Liver (tissue), 9 donors: ENCODE measurements around the gene RASL11A. TPM values are rescaled to one million over a fixed set of nuclear protein-coding genes. Genes with fewer than 3 reads are reported as not detected.
"Not testable (repeated sequence)": the region's sequence is repeated elsewhere in the genome, so short reads cannot be mapped to it uniquely, and the experiment has no call there.

Experiments
- DNase-seq: peaks from one replicate; pipeline ENCODE4 v3.0.0-alpha.2; 2017; ENCODE audit warnings: low spot score
- H3K27ac ChIP-seq, 2 donors: one replicate each; pipeline ENCODE4 v1.7.0; 2013; ENCODE audit warnings: inconsistent platforms in 2 of 2, low read length in 2 of 2, control low read depth in 1 of 2, low read depth in 1 of 2, mild to moderate bottlenecking in 1 of 2
- H3K27me3 ChIP-seq, 4 donors: one replicate each; pipeline versions ENCODE4 v1.6.1 to v1.7.0; 2013; ENCODE audit warnings: low read length in 3 of 4, inconsistent platforms in 1 of 4, mild to moderate bottlenecking in 1 of 4, moderate library complexity in 1 of 4; ENCODE audit not compliant: control insufficient read depth in 4 of 4, insufficient read depth in 4 of 4
- H3K36me3 ChIP-seq, 4 donors: one replicate each; pipeline versions ENCODE4 v1.6.1 to v1.7.0; 2013; ENCODE audit warnings: low read length in 3 of 4, mild to moderate bottlenecking in 3 of 4, low read depth in 1 of 4, moderate library complexity in 1 of 4; ENCODE audit not compliant: control insufficient read depth in 4 of 4, insufficient read depth in 3 of 4
- H3K4me1 ChIP-seq, 4 donors: one replicate each; pipeline versions ENCODE4 v1.6.1 to v1.7.0; 2013; ENCODE audit warnings: low read length in 3 of 4, mild to moderate bottlenecking in 3 of 4, moderate library complexity in 1 of 4; ENCODE audit not compliant: control insufficient read depth in 4 of 4, insufficient read depth in 4 of 4
- H3K4me3 ChIP-seq, 3 donors: one replicate each; pipeline versions ENCODE4 v1.6.1 to v1.7.0; 2013; ENCODE audit warnings: low read length in 3 of 3, control low read depth in 1 of 3, low read depth in 1 of 3, mild to moderate bottlenecking in 1 of 3
- H3K9ac ChIP-seq, 2 donors: one replicate each; pipeline ENCODE4 v1.7.0; 2013; ENCODE audit warnings: low read length in 2 of 2, mild to moderate bottlenecking in 2 of 2, moderate library complexity in 2 of 2, control low read depth in 1 of 2, low read depth in 1 of 2
- H3K9me3 ChIP-seq, 4 donors: one replicate each; pipeline versions ENCODE4 v1.6.1 to v1.7.0; 2013; ENCODE audit warnings: low read length in 3 of 4; ENCODE audit not compliant: control insufficient read depth in 4 of 4
- CTCF ChIP-seq: fragments of 150-350 bp; IDR thresholded peaks from 2 replicates; pipeline ENCODE4 v1.5.1; 2017; ENCODE audit warnings: improper control_type of control experiment, low read depth, low read length; ENCODE audit not compliant: missing input control
- EGR1 ChIP-seq, 2 donors: IDR thresholded peaks; 2 replicates each; pipeline ENCODE4 v1.6.1; 2016 to 2018; ENCODE audit warnings: antibody characterized with exemption in 2 of 2, low read depth in 2 of 2
- FOXA1 ChIP-seq: IDR thresholded peaks from 2 replicates; pipeline ENCODE4 v1.6.1; 2016; ENCODE audit warnings: antibody characterized with exemption
- FOXA2 ChIP-seq: IDR thresholded peaks from 2 replicates; pipeline ENCODE4 v1.6.1; 2016; ENCODE audit warnings: antibody characterized with exemption
- HNF4A ChIP-seq, 2 donors: conservative IDR thresholded peaks; 2 replicates each; pipeline ENCODE4 v1.6.1; 2016; ENCODE audit warnings: antibody characterized with exemption in 2 of 2, mild to moderate bottlenecking in 2 of 2
- HNF4G ChIP-seq: IDR thresholded peaks from 2 replicates; pipeline ENCODE4 v1.6.1; 2016; ENCODE audit warnings: antibody characterized with exemption
- JUND ChIP-seq, 2 donors: IDR thresholded peaks; 2 replicates each; pipeline ENCODE4 v1.6.1; 2016; ENCODE audit warnings: antibody characterized with exemption in 2 of 2
- NR2F2 ChIP-seq: IDR thresholded peaks from 2 replicates; pipeline ENCODE4 v1.6.1; 2016; ENCODE audit warnings: antibody characterized with exemption
- RAD21 ChIP-seq, 2 donors: IDR thresholded peaks; 2 replicates each; pipeline ENCODE4 v1.6.1; 2016; ENCODE audit warnings: antibody characterized with exemption in 2 of 2, mild to moderate bottlenecking in 2 of 2
- REST ChIP-seq: IDR thresholded peaks from 2 replicates; pipeline ENCODE4 v1.6.1; 2016; ENCODE audit warnings: antibody characterized with exemption, mild to moderate bottlenecking
- RXRA ChIP-seq, 2 donors: IDR thresholded peaks; 2 replicates each; pipeline ENCODE4 v1.6.1; 2017 to 2018; ENCODE audit warnings: antibody characterized with exemption in 2 of 2, mild to moderate bottlenecking in 1 of 2
- SP1 ChIP-seq: IDR thresholded peaks from 2 replicates; pipeline ENCODE4 v1.6.1; 2018; ENCODE audit warnings: antibody characterized with exemption, mild to moderate bottlenecking
- TAF1 ChIP-seq: conservative IDR thresholded peaks from 2 replicates; pipeline ENCODE4 v1.6.1; 2016; ENCODE audit warnings: antibody characterized with exemption, mild to moderate bottlenecking
- YY1 ChIP-seq: IDR thresholded peaks from 2 replicates; pipeline ENCODE4 v1.6.1; 2016; ENCODE audit warnings: antibody characterized with exemption, mild to moderate bottlenecking
- WGBS: extraction: QIAGEN DNeasy Blood & Tissue Kit; methylation state at CpG from one replicate; pipeline ENCODE4 v1.1.7; 2013; 5-methylcytosine and 5-hydroxymethylcytosine counted together
- polyA plus RNA-seq, 2 donors: library from polyadenylated mRNA; stranded (reverse) in 1 of 2; unstranded in 1 of 2; fragments of 200-250 nt in 1 of 2; fragments of >200 nt in 1 of 2; fragmentation: Nextera tagmentation in 1 of 2; extraction: Ambion mirVana in 1 of 2; gene quantifications; one replicate each; pipeline versions ENCODE4 v1.2.1 to v1.2.3, GENCODE V29; 2013 to 2015
- total RNA-seq, 2 donors: library from RNA; depleted of rRNA; stranded (reverse); fragments of >200 nt; gene quantifications; one replicate each; pipeline ENCODE4 v1.2.3, GENCODE V29; 2014
- donor health status: healthy.
- donor health status: healthy.
- donor health status: healthy.
- donor health status: healthy.
- donor health status: healthy.

Gene RASL11A
- 1 to 10 TPM; 2.7 to 5.3 TPM for total RNA-seq
- 1 to 10 TPM; 2.5 to 5.6 TPM for polyA plus RNA-seq

DNA sequence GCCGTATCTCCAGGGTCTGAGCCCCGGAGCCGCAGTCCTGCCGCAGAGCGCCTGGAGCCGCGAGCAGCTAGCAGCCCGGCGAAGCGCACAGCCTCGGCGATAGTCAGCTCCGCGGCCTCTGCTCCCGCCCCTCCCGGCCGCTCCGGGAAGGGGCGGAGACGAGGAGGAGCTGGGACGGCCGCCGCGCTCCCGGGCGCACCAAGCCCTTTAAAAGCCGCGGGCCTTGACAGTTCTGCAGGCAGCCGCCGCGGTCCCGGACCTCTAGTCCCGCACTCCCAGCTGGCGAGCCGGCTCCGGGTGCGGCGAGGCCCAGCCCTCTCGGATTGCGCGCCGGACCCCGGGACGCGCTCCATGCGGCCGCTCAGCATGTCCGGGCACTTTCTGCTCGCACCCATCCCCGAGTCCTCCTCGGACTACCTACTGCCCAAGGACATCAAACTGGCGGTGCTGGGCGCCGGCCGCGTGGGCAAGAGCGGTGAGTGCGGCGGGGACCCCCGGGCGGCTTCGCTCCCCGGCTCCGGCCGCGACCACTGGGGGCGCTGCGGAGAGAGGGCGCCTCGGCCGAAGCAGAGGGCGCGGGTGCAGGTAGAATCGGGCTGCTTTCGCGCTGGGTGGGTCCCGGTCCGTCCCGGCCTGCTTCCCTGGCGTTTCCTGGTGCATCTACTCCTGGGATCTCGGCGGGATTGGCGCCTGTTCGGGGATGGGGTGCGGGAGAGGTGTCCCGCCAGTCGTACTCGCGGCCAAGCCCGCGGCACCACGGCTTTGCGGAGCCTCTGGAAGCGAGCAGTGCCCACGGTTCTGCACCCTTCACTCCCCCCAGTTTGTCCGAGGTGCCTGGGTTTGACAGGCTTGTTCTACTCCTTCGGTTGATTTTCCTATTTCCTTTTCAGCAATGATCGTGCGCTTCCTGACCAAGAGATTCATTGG is at the start of gene RASL11A:
Gene RASL11A (plus strand): TSS at position 237 of the 927 bp plus-strand sequence. CDS start 115 bp downstream, at position 352.
- WGBS = under 1% methylated on average over 99 of the region's 99 CpGs
- Histone ChIP-seq H3K9me3 (no peaks in the 10 kb centered on the region), H3K9ac (peak within 1 kb of the TSS; percentile 39 to 63), H3K36me3 (no peaks in the 10 kb centered on the region), H3K4me1 (peaks cover 3 to 20% (median 7%) of the 10 kb centered on the region in 4 donors), H3K4me3 (peak within 1 kb of the TSS; percentile 65 to 88 (median 75)), H3K27ac (peak within 1 kb of the TSS; percentile 88 to 94), H3K27me3 (no peaks in the 10 kb centered on the region)
- peak; percentile 82 for DNase-seq
- TF ChIP-seq SP1 = peak; percentile 53
- TF ChIP-seq TAF1 = peak; percentile 73
- no peak for TF ChIP-seq FOXA1
- TF ChIP-seq HNF4A (conservative IDR thresholded peaks at IDR 0.05) = no peak
- TF ChIP-seq FOXA2 = no peak
- TF ChIP-seq RXRA (IDR thresholded peaks at IDR 0.05) = peak in 1 of 2 donors; percentile 9
- peak; percentile 64 for TF ChIP-seq REST
- peak; percentile 71 for TF ChIP-seq CTCF
- TF ChIP-seq HNF4G = no peak
- TF ChIP-seq YY1 = peak; percentile 50
- peak; percentile 44 to 50 for TF ChIP-seq RAD21 (IDR thresholded peaks at IDR 0.05)

- H3K27ac ChIP-seq, H3K4me1 ChIP-seq, H3K4me3 ChIP-seq, DNase-seq, H3K9me3 ChIP-seq, H3K9ac ChIP-seq, H3K27me3 ChIP-seq, H3K36me3 ChIP-seq: not testable (repeated sequence)
- 83% methylated on average over 2 of the region's 2 CpGs for WGBS
Measured at GRCh38 chr13:27222100-27222499, 48.5 kb upstream of the RASL11A start.

GRCh38 chr13:27226991-27227390 is 43.6 kb upstream of the RASL11A start:
- no peaks in the 10 kb centered on the region for H3K9me3 ChIP-seq
- no peak overlapping the region for H3K9ac ChIP-seq
- WGBS = 89% methylated on average over 2 of the region's 2 CpGs

More at GRCh38 chr13:27226991-27227390, 43.6 kb upstream of the RASL11A start:
- H3K36me3 ChIP-seq = no peaks in the 10 kb centered on the region
- no peaks in the 10 kb centered on the region for H3K27me3 ChIP-seq
- DNase-seq = no peak
- H3K4me3 ChIP-seq = no peak overlapping the region
- no peak overlapping the region for H3K27ac ChIP-seq
- no peak for TF ChIP-seq NR2F2
- no peak for TF ChIP-seq RXRA (IDR thresholded peaks at IDR 0.05)
- TF ChIP-seq JUND (IDR thresholded peaks at IDR 0.05) = no peak
- TF ChIP-seq HNF4A (conservative IDR thresholded peaks at IDR 0.05) = no peak
- no peak for TF ChIP-seq SP1
- TF ChIP-seq FOXA1 = no peak
- TF ChIP-seq EGR1 (IDR thresholded peaks at IDR 0.05; ENCODE audit: low read depth in 2 of 2) = no peak
- H3K4me1 ChIP-seq = no peaks in the 10 kb centered on the region
